Effector memory CD4-positive, alpha-beta T cell (primary cell): ENCODE results near the gene PLCZ1.

ENCODE experiments used
- DNase-seq, 3 donors: peaks; one replicate each; pipeline ENCODE4 v3.0.0-alpha.2; 2020
- H3K27ac ChIP-seq: 2 replicates; pipeline ENCODE4 v1.7.0; 2013; ENCODE audit warnings: mild to moderate bottlenecking, low read length, moderate library complexity; ENCODE audit not compliant: insufficient read depth, poor library complexity, severe bottlenecking
- H3K27me3 ChIP-seq: replicated peaks from 2 replicates; pipeline ENCODE4 v1.7.0; 2013; ENCODE audit warnings: mild to moderate bottlenecking, low read length; ENCODE audit not compliant: insufficient read depth, control insufficient read depth, poor library complexity, severe bottlenecking
- H3K36me3 ChIP-seq: 2 replicates; pipeline ENCODE4 v1.7.0; 2013; ENCODE audit warnings: mild to moderate bottlenecking, low read length, moderate library complexity; ENCODE audit not compliant: control insufficient read depth, insufficient read depth
- H3K4me1 ChIP-seq: 2 replicates; pipeline ENCODE4 v1.7.0; 2013; ENCODE audit warnings: low read length, mild to moderate bottlenecking; ENCODE audit not compliant: control insufficient read depth, insufficient read depth, poor library complexity, severe bottlenecking
- H3K4me3 ChIP-seq: 2 replicates; pipeline ENCODE4 v1.7.0; 2013; ENCODE audit warnings: low read length, low read depth, mild to moderate bottlenecking; ENCODE audit not compliant: insufficient read depth, poor library complexity, severe bottlenecking
- H3K9me3 ChIP-seq: 2 replicates; pipeline ENCODE4 v1.7.0; 2013; ENCODE audit warnings: mild to moderate bottlenecking, low read length, moderate library complexity; ENCODE audit not compliant: control insufficient read depth

PLCZ1 gene

GRCh38 chr12:18751866-18752265, 14.1 kb upstream of the PLCZ1 start:
- H3K36me3 ChIP-seq: no peaks in the 10 kb centered on the region
- no peak overlapping the region for H3K27ac ChIP-seq
- no peak for DNase-seq
- H3K4me3 ChIP-seq: no peak overlapping the region
- H3K27me3 ChIP-seq: no peaks in the 10 kb centered on the region
- H3K4me1 ChIP-seq: no peaks in the 10 kb centered on the region
- no peaks in the 10 kb centered on the region for H3K9me3 ChIP-seq

- DNase-seq: no peak
- Histone ChIP-seq H3K4me3 (no peak overlapping the region), H3K4me1 (no peaks in the 10 kb centered on the region)
These were observed 12.3 kb upstream of the PLCZ1 start for GRCh38 chr12:18750085-18750484.

GRCh38 chr12:18749386-18749957, 11.7 kb upstream of the PLCZ1 start:
- Histone ChIP-seq H3K9me3 (no peaks in the 10 kb centered on the region), H3K27ac (no peak overlapping the region), H3K27me3 (no peaks in the 10 kb centered on the region), H3K36me3 (no peaks in the 10 kb centered on the region), H3K4me3 (no peak overlapping the region), H3K4me1 (no peaks in the 10 kb centered on the region)
- no peak for DNase-seq

More at GRCh38 chr12:18750085-18750484, 12.3 kb upstream of the PLCZ1 start:
- Histone ChIP-seq H3K27me3 (no peaks in the 10 kb centered on the region), H3K27ac (no peak overlapping the region), H3K36me3 (no peaks in the 10 kb centered on the region), H3K9me3 (no peaks in the 10 kb centered on the region)

- no peaks in the 10 kb centered on the region for H3K27me3 ChIP-seq
- no peaks in the 10 kb centered on the region for H3K4me1 ChIP-seq
- no peak for DNase-seq
- H3K27ac ChIP-seq: no peak overlapping the region
- no peaks in the 10 kb centered on the region for H3K9me3 ChIP-seq
- H3K4me3 ChIP-seq: no peak overlapping the region
- no peaks in the 10 kb centered on the region for H3K36me3 ChIP-seq
These were observed 10.1 kb upstream of the PLCZ1 start for GRCh38 chr12:18747895-18748294.

- H3K4me1 ChIP-seq: no peaks in the 10 kb centered on the region
- no peaks in the 10 kb centered on the region for H3K27me3 ChIP-seq
- no peak overlapping the region for H3K4me3 ChIP-seq
- no peaks in the 10 kb centered on the region for H3K9me3 ChIP-seq
- no peak overlapping the region for H3K27ac ChIP-seq
- DNase-seq: no peak
- no peaks in the 10 kb centered on the region for H3K36me3 ChIP-seq
These were observed 6.7 kb downstream of the PLCZ1 start for GRCh38 chr12:18731156-18731555.

- H3K36me3 ChIP-seq: no peaks in the 10 kb centered on the region
- no peak overlapping the region for H3K27ac ChIP-seq
These were observed 14.1 kb downstream of the PLCZ1 start for GRCh38 chr12:18723752-18724151.

GRCh38 chr12:18721452-18721851, 16.4 kb downstream of the PLCZ1 start:
- no peak for DNase-seq
- no peak overlapping the region for H3K27ac ChIP-seq
- no peak overlapping the region for H3K4me3 ChIP-seq
- no peaks in the 10 kb centered on the region for H3K4me1 ChIP-seq
- no peaks in the 10 kb centered on the region for H3K27me3 ChIP-seq
- H3K36me3 ChIP-seq: no peaks in the 10 kb centered on the region
- no peaks in the 10 kb centered on the region for H3K9me3 ChIP-seq

More at GRCh38 chr12:18723752-18724151, 14.1 kb downstream of the PLCZ1 start:
- no peak overlapping the region for H3K4me3 ChIP-seq
- no peaks in the 10 kb centered on the region for H3K27me3 ChIP-seq
- no peaks in the 10 kb centered on the region for H3K9me3 ChIP-seq
- no peak for DNase-seq
- H3K4me1 ChIP-seq: no peaks in the 10 kb centered on the region

- Histone ChIP-seq H3K27me3 (no peaks in the 10 kb centered on the region), H3K4me3 (no peak overlapping the region), H3K9me3 (no peaks in the 10 kb centered on the region), H3K36me3 (no peaks in the 10 kb centered on the region), H3K27ac (no peak overlapping the region), H3K4me1 (no peaks in the 10 kb centered on the region)
- DNase-seq: no peak
These were observed 17.1 kb downstream of the PLCZ1 start for GRCh38 chr12:18720690-18721089.

- no peak for DNase-seq
- Histone ChIP-seq H3K27me3 (no peaks in the 10 kb centered on the region), H3K9me3 (no peaks in the 10 kb centered on the region), H3K36me3 (no peaks in the 10 kb centered on the region), H3K4me3 (no peak overlapping the region), H3K4me1 (no peaks in the 10 kb centered on the region), H3K27ac (no peak overlapping the region)
These were observed 17.8 kb downstream of the PLCZ1 start for GRCh38 chr12:18719922-18720510.

- no peak overlapping the region for H3K27ac ChIP-seq
- H3K27me3 ChIP-seq: no peaks in the 10 kb centered on the region
- H3K36me3 ChIP-seq: no peaks in the 10 kb centered on the region
- no peaks in the 10 kb centered on the region for H3K9me3 ChIP-seq
- no peaks in the 10 kb centered on the region for H3K4me1 ChIP-seq
- DNase-seq: no peak
- no peak overlapping the region for H3K4me3 ChIP-seq
These were observed 19.4 kb downstream of the PLCZ1 start for GRCh38 chr12:18718462-18718861.
